Gastrocnemius medialis (tissue), 4 donors: Measurements from ENCODE around the gene MEMO1.

ENCODE experiments used
- POLR2A ChIP-seq, 2 donors: fragments of 450-650 bp; IDR thresholded peaks; one replicate each; pipeline ENCODE4 v1.6.1; 2017; ENCODE audit warnings: antibody characterized with exemption in 2 of 2, mild to moderate bottlenecking in 2 of 2, moderate library complexity in 2 of 2
- TF ChIP-seq, protein P1 (sequence below), 5 experiments: fragments of 450-650 bp in 3 of 5; fragments of 200-600 bp in 2 of 5; sonication (generic) in 2 of 5; IDR thresholded peaks in 4 of 5; conservative IDR thresholded peaks in 1 of 5; 1 replicate in 4 of 5; 2 replicates in 1 of 5; pipeline ENCODE4 v1.5.1; 2016 to 2019; ENCODE audit warnings: antibody characterized with exemption in 5 of 5, mild to moderate bottlenecking in 3 of 5, moderate library complexity in 3 of 5

GRCh38 chr2:31888550-31888949 lies 122.3 kb downstream of the MEMO1 start:
- no peak for TF ChIP-seq POLR2A (IDR thresholded peaks at IDR 0.05)
- TF ChIP-seq, protein P1, sequence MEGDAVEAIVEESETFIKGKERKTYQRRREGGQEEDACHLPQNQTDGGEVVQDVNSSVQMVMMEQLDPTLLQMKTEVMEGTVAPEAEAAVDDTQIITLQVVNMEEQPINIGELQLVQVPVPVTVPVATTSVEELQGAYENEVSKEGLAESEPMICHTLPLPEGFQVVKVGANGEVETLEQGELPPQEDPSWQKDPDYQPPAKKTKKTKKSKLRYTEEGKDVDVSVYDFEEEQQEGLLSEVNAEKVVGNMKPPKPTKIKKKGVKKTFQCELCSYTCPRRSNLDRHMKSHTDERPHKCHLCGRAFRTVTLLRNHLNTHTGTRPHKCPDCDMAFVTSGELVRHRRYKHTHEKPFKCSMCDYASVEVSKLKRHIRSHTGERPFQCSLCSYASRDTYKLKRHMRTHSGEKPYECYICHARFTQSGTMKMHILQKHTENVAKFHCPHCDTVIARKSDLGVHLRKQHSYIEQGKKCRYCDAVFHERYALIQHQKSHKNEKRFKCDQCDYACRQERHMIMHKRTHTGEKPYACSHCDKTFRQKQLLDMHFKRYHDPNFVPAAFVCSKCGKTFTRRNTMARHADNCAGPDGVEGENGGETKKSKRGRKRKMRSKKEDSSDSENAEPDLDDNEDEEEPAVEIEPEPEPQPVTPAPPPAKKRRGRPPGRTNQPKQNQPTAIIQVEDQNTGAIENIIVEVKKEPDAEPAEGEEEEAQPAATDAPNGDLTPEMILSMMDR (IDR thresholded peaks at IDR 0.05 in 4 of 5, conservative IDR thresholded peaks at IDR 0.05 in 1 of 5), result no peak
